Stimulated activated CD4-positive, alpha-beta T cell treated with anti-CD3 and anti-CD28 coated beads, Interleukin-4, amount 100 ng/mL, for 1 hour (primary cell): ENCODE measurements around the gene STAMBPL1.
"Not testable (repeated sequence)": the region's sequence is repeated elsewhere in the genome, so short reads cannot be mapped to it uniquely, and the experiment has no call there.

Source experiments
- DNase-seq: peaks from one replicate; pipeline ENCODE4 v3.0.0-alpha.2; 2020

Gene STAMBPL1

DNA sequence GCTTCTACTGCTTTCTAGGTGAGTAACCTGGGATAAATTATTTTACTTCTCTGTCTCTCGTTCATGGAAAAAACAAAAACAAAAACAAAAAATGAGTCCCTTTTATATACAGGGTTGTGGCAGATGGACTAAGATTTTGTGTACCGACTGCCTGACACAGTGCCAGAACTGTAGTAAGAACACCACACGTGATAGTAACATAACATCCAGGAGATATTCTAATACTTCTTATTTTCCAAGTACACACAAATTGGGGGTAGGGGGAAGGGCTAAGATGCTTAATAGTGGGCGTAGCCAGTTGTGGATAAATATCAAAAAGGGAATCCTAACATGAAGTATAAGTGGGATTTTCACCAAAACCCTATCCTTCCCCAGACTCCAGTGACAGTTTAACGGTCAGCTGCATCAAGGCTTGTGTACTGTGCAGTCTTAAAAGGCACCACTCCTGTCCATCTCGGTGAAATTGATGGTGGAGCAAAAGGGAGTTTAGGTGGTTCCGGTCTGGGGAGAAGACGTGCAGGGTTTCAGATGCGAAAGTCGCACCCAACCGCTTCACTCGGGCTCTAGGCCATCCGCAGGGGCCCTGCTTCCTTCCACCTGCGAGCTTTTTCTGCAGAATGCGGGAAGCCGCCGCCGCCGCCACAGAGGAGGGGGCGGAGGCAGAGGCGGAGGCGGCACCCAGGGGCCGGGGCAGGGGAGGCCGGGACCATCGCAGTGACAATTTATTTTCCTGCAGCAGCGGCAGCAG, at the start of gene STAMBPL1:
TSS of gene STAMBPL1 (plus strand) at position 712 of the 748 bp plus-strand sequence. CDS start 21,464 bp downstream, outside the sequence.
- peak; percentile 78 for DNase-seq

- no peak for DNase-seq
These were observed 49.3 kb upstream of the STAMBPL1 start for GRCh38 chr10:88830643-88831268.

- DNase-seq: peak; percentile 11
These were observed 48.3 kb upstream of the STAMBPL1 start for GRCh38 chr10:88831709-88832108.

GRCh38 chr10:88832376-88832775, 47.7 kb upstream of the STAMBPL1 start:
- no peak for DNase-seq

GRCh38 chr10:88833156-88833555, 46.9 kb upstream of the STAMBPL1 start:
- no peak for DNase-seq

DNA sequence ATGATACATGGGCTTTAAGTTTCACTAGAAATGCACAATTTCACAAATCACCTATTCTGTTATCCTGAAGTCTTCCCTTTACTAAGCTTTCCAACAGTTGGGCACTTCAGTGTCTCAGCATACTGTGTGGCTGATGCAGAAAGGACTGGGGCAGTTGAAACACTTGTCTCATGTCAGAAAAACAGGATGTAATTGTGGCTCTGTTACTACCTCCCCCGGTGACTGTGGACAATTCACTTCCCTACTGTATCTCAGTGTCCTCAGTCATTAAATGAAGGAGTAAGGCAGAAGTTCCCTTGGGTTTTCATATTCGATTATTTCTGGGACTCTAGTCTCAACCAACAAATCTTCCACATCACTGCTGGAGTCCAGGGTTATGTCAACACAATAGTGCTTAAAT, 46.3 kb upstream of the STAMBPL1 start:
- DNase-seq: no peak

DNA sequence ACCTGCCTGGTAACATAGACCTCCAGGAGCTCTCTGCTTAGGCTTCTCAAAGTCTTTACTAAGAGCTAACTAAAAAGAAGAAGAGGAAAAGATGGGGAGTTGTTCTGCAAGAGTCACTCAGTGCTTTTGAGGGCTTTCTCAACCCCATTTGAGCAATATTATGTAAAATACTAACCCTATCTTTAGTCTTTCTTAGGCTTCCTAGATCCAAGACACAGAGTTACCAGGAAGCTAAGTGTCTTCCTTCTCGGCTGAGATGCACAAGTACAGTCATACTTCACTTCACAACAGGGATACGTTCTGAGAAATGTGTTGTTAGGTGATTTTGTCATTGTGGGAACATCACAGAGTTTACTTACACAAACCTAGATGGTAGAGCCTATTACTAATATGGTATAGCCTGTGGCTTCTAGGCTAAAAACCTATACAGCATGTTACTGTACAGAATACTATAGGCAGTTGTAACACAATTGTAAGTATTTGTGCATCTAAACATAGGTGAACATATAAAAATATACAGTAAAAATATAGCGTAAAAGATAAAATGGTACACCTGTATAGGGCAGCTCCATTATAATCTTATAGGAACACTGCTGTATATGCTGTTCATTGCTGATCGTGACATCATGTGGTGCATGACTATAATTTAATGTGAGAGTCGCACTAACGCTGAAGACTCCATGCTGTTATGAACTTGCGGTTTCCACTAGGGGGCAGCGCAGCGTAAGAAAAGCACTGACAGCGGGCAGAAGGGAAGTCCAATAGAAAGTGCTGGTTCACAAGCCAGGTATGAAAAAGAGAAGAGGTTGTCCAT, 44.7 kb upstream of the STAMBPL1 start:
- DNase-seq: peak; percentile 87

GRCh38 chr10:88835910-88836221, 44.2 kb upstream of the STAMBPL1 start:
- no peak for DNase-seq

DNA sequence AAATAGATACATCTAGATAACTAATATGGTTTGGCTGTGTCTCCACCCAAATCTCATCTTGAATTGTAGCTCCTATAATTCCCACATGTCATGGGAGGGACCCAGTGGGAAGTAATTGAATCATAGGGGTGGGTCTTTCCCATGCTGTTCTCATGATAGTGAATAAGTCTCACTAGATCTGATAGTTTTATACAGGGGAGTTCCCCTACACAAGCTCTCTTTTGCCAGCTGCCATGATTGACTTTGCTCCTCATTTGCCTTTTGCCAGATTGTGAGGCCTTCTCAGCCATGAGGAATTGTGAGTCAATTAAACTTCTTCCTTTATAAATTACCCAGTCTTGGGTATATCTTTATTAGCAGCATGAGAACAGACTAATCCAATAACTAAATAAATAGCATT, 42.4 kb upstream of the STAMBPL1 start:
- not testable (repeated sequence) for DNase-seq

DNA sequence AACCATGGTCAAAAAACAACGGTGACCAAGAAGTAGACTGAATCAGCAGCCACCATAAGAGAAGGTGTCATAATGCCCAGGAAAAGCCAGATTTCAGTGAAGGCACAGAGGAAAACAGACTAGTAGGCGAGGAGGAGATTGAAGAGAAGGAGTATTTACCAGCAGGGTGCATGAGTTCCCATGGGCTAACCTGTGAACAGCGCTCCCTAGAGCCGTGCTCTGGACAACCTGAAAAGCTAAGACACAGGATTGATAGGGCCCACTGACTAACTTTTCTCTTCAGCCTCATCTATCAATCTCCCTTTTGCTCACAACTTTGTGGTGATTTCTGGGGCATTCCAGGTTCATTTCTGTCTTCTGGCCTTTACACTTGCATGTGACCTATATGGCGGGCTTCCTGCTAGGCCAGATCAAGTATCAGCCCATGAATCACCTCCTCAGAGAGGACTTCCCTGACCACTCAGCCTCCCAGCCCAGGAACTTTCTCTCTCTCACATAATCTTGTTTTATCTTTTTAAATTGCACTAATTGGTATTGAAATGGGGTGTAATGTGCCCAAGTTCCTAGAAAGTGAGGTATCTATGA, 41.2 kb upstream of the STAMBPL1 start:
- DNase-seq: no peak

GRCh38 chr10:88840104-88840503, 39.9 kb upstream of the STAMBPL1 start:
- no peak for DNase-seq

GRCh38 chr10:88840881-88841280, 39.2 kb upstream of the STAMBPL1 start:
- DNase-seq: no peak

DNA sequence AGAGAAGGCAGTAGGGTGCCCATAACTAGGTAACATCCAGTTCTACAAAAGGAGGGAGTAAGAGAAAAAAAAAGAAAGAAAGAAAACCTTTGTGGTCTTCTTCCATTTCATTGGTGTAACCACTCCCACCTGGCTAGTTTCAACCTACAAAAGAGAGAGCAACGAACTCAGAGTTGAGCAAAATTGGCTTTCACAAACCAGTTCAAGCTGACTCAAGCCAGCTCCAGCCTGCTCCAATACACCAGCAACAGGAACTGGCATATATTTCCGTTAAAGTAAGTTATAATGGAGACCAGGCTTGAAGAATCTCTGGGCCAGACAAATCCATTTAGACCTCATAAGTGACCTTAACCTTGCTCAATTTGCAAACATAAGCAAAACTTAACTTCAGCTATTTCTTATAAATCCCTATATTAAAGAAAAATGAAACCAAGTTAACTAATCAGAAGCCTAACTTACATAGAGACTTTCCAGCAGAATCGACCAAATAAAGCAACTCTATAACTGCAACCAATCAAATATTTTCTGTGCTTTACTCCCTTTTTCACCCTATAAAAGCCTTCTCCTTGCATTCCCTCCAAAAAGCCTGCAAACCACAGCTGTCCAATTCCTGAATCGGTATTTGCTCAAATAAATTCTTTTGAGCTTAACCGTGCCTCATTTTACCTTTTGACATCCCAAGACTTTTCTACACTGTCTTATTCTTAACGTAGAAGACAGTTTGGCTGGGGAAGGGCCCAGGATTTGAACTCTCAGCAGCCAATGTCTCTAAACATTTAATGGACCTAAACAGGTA, 38.5 kb upstream of the STAMBPL1 start:
- no peak for DNase-seq

- DNase-seq: no peak
These were observed 36.9 kb upstream of the STAMBPL1 start for GRCh38 chr10:88843171-88843570.

DNA sequence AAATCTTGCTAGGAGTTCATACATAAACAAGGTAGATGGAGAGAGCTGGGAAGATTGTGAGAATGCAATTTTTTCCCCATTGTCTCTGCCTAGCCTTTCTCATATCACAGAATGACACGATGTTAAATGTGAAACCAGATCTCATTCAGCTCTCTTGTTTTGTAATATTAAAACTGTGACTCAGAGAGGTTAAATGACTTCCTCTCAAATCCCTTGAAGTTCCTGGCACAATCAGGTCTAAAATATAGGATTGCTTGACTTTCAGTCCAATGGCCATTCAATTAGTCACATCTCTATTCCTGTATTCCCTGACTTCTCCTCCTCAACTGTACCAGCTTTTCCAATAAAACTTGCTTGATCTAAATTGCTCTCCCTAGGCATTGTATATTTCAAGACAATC, 31.5 kb upstream of the STAMBPL1 start:
- no peak for DNase-seq

GRCh38 chr10:88849234-88849633, 30.8 kb upstream of the STAMBPL1 start:
- DNase-seq: no peak

DNA sequence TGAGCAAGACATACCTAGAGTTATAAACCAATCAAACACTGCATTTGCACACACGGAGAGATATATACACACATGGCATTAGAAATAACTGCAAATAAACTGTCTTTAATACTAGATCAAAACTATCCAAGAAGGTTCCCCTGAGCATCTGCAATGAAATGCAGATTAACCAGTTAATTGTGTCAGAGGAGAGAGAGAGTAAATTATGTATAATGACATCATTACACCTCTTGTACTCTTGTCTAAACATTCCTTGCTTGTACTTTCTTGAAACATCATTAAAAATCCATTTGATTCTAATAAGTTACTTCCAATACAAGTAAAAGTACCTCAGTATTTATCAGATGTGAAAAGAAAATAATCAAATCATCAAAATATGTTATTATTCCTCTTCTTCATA, 29.3 kb upstream of the STAMBPL1 start:
- DNase-seq: no peak

GRCh38 chr10:88851706-88852105, 28.3 kb upstream of the STAMBPL1 start, which contains the start of gene ANKRD22:
Gene ANKRD22, minus strand, starts transcription at chr10:88851844. Its CDS starts 237 bp downstream, at chr10:88851607.
- no peak for DNase-seq

- DNase-seq: no peak
These were observed 27.7 kb upstream of the STAMBPL1 start for GRCh38 chr10:88852327-88852726.

DNA sequence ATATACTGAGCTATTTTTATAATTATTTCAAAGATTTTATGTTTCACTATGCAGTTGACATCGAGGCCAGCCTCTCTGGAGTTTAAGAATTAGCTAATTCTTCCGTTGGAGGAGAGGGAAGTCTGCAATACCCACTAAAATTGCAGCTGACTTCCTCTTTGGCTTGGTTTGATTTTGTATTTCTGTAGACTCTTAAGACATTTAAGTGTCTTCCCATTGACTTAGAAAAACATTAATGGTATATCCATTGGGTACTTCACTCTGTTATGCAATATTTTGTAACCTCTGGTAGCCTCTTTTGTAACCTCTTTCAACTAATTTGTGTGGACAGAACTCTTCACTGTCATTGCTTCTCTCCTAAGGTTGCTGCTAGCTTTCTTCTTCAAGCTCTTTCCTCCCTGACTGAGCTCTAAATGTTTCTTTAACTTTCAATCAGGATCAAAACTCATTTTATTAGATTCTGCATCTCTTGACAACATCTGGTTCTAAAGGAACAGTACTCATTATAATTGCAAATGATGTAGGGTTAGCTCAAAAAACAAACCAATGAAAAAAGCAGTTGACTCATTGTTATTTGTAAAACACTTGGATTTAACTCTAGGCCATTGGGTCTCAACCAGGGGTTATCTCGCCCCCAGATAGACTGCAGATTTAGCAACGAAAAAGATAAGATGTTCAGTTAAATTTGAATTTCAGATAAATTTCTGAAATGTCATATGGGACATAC, 26.7 kb upstream of the STAMBPL1 start:
- DNase-seq: no peak

- no peak for DNase-seq
These were observed 25.4 kb upstream of the STAMBPL1 start for GRCh38 chr10:88854684-88855083.

DNA sequence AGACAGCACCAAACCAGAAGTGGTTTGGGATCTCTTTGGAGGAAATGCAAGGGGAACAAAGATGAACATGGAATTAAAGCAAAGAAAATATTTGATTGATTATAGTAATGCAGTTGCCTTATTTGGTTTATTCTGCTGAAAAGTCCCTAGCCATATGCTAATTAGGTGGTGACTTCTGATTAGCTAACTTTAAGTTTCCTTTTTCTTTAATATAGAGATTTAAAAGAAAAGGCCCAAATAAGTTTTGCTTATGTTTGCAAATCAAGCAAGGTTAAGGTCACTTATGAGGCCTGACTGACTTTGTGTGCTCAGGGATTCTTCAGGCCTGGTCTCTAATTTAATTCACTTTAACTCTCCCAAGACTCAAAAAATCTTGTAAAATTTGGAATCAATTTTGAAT, 22.2 kb upstream of the STAMBPL1 start:
- DNase-seq: no peak
